Stimulated activated CD4-positive, alpha-beta T cell treated with anti-CD3 and anti-CD28 coated beads, Interleukin-2, amount 100 ng/mL, for 48 hours (primary cell): ENCODE measurements around the gene PGPEP1.
A peak's percentile ranks its signal among the peaks of the same experiment; 100 is the strongest.

Experiments
- DNase-seq, 2 donors: peaks; one replicate each; pipeline ENCODE4 v3.0.0-alpha.2; 2020

Gene PGPEP1

GRCh38 chr19:18340190-18340989, at the start of gene PGPEP1:
Gene PGPEP1 (plus strand): TSS chr19:18340598. CDS start chr19:18340682, 84 bp downstream.
- peak; percentile 66 to 77 for DNase-seq

GRCh38 chr19:18291019-18291524, 49.3 kb upstream of the PGPEP1 start:
- no peak for DNase-seq

- peak; percentile 84 to 85 for DNase-seq
Observed at GRCh38 chr19:18291590-18292461, 48.6 kb upstream of the PGPEP1 start.

GRCh38 chr19:18292462-18292809, 48.0 kb upstream of the PGPEP1 start:
- no peak for DNase-seq

- peak; percentile 52 to 63 for DNase-seq
Observed at GRCh38 chr19:18292810-18293641, 47.4 kb upstream of the PGPEP1 start.

- DNase-seq, result no peak
Observed at GRCh38 chr19:18293642-18294466, 46.5 kb upstream of the PGPEP1 start.

GRCh38 chr19:18294467-18294864, 45.9 kb upstream of the PGPEP1 start:
- DNase-seq, result peak; percentile 88 to 90

- no peak for DNase-seq
Observed at GRCh38 chr19:18295034-18295451, 45.4 kb upstream of the PGPEP1 start.

- DNase-seq, result no peak
Observed at GRCh38 chr19:18297308-18297707, 43.1 kb upstream of the PGPEP1 start.

- no peak for DNase-seq
Observed at GRCh38 chr19:18298601-18299000, 41.8 kb upstream of the PGPEP1 start.

GRCh38 chr19:18299654-18300053, 40.7 kb upstream of the PGPEP1 start:
- DNase-seq, result no peak

- no peak for DNase-seq
Observed at GRCh38 chr19:18300930-18301717, 39.3 kb upstream of the PGPEP1 start.

- no peak for DNase-seq
Observed at GRCh38 chr19:18301718-18302111, 38.7 kb upstream of the PGPEP1 start.

- no peak for DNase-seq
Observed at GRCh38 chr19:18304208-18304457, 36.3 kb upstream of the PGPEP1 start.

GRCh38 chr19:18304458-18305310, 35.7 kb upstream of the PGPEP1 start:
- peak; percentile 75 to 78 for DNase-seq

GRCh38 chr19:18306209-18306887, 34.0 kb upstream of the PGPEP1 start:
- no peak for DNase-seq

- no peak for DNase-seq
Observed at GRCh38 chr19:18306888-18307260, 33.5 kb upstream of the PGPEP1 start.

GRCh38 chr19:18307271-18307681, 33.1 kb upstream of the PGPEP1 start:
- DNase-seq, result no peak

- no peak for DNase-seq
Observed at GRCh38 chr19:18308051-18308947, 32.1 kb upstream of the PGPEP1 start.
